Mammary epithelial cell (primary cell): Measurements from ENCODE around the gene BCAR1.

Experiments
- EZH2 ChIP-seq: IDR thresholded peaks from 2 replicates; pipeline ENCODE4 v1.6.1; 2012; ENCODE audit warnings: low read length, inconsistent platforms, borderline replicate concordance
- TF ChIP-seq, protein P1 (sequence below), 2 donors: IDR thresholded peaks in 1 of 2; conservative IDR thresholded peaks in 1 of 2; 2 replicates each; pipeline ENCODE4 v1.5.1; 2011 to 2012; ENCODE audit warnings: inconsistent platforms in 2 of 2, low read length in 2 of 2, mild to moderate bottlenecking in 2 of 2, control low read depth in 1 of 2, low read depth in 1 of 2; ENCODE audit not compliant: insufficient read depth in 1 of 2; ENCODE audit errors: extremely low read depth in 1 of 2

DNA sequence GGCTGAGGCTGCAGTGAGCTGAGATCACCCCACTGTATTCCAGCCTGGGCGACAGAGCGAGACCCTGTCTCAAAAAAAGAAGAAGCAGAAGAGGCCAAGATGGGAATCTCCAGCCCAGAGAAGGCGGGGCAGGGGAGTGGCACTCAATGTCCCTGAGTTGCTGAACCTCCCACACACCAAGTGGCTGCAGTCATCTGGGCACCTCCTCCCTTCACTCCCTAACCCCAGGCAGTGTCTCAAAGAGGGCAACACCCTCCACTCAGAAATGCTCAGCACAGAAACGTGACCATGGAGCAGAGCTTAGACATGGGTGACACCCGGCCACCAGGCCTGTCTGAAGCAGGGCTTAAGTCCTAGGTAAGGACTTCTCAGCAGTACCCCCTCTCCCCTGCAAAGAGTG is 36.3 kb upstream of the BCAR1 start:
- TF ChIP-seq, protein P1, sequence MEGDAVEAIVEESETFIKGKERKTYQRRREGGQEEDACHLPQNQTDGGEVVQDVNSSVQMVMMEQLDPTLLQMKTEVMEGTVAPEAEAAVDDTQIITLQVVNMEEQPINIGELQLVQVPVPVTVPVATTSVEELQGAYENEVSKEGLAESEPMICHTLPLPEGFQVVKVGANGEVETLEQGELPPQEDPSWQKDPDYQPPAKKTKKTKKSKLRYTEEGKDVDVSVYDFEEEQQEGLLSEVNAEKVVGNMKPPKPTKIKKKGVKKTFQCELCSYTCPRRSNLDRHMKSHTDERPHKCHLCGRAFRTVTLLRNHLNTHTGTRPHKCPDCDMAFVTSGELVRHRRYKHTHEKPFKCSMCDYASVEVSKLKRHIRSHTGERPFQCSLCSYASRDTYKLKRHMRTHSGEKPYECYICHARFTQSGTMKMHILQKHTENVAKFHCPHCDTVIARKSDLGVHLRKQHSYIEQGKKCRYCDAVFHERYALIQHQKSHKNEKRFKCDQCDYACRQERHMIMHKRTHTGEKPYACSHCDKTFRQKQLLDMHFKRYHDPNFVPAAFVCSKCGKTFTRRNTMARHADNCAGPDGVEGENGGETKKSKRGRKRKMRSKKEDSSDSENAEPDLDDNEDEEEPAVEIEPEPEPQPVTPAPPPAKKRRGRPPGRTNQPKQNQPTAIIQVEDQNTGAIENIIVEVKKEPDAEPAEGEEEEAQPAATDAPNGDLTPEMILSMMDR (conservative IDR thresholded peaks at IDR 0.05 in 1 of 2, IDR thresholded peaks at IDR 0.05 in 1 of 2; ENCODE audit: extremely low read depth in 1 of 2, insufficient read depth in 1 of 2, low read depth in 1 of 2, low read length in 2 of 2): no peak
- no peak for TF ChIP-seq EZH2
